GM21423 (cell line): Measurements from ENCODE around the gene BNIP1.

Source experiments
- ATAC-seq: cut with Tn5 transposase; IDR thresholded peaks from one replicate; pipeline ENCODE4 v1.9.1; 2021; ENCODE audit warnings: mild to moderate bottlenecking, moderate library complexity; ENCODE audit not compliant: unreplicated experiment

BNIP1 gene

GRCh38 chr5:173208296-173208695 lies 64.0 kb downstream of the BNIP1 start:
- ATAC-seq: no peak

DNA sequence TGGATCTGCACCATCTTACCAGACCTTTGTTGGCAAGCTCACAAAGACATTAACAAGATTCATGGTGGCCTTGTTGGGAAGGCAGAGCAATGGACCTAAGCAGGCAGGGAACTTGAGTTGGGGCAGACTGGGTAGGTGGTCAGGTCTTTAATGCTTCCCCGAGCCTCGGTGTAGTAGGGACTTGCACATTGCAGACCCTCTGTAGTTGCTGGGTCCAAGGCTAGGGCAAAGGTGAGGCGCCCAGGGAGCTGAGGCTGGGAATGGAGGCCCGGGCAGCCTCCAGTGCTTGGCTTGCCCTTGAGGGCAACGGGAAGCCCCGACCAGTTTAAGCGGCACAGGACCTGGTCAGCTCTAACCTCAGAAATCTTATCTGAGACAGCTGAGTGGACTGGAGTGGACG lies 66.5 kb downstream of the BNIP1 start:
- ATAC-seq: no peak

DNA sequence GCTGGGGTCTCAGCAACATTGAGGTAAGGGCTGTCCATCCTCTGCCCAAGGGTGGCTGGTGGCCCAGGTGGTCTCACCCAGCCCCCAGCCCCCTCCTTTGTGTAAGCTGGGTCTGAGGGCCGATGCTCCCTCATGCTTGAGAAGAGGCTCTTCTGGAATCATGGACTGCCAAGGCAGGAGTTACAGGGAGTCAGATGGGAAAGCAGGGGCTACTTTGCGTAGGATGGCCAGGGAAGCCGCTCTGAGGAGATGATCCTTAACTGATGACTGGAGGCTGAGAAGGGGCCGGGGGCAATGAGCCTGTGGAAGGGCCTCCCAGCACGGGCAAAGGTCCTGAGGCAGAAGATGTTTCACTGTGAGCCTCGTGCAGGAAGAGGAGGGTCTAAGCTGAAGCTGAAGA lies 67.0 kb downstream of the BNIP1 start:
- ATAC-seq: no peak

DNA sequence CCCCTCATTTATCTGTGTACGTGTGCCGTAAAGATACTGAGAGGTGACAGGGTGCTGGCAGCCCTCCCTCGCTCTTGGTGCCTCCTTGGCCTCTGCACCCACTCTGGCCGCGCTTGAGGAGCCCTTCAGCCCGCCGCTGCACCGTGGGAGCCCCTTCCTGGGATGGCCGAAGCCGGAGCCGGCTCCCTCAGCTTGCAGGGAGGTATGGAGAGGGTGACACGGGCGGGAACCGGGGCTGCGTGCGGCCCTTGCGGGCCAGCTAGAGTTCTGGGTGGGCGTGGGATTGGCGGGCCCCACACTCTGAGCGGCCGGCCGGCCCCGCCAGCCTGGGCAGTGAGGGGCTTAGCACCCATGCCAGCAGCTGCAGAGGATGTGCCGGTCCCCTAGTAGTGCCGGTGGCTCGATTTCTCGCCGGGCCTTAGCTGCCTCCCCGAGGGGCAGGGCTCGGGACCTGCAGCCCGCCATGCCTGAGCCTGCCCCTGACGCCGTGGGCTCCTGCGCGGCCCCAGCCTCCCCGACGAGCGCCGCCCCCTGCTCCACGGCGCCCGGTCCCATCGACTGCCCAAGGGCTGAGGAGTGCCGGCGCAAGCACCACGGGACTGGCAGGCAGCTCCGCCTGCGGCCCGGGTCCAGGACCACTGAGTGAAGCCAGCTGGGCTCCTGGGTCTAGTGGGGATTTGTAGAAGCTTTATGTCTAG lies 69.1 kb downstream of the BNIP1 start:
- no peak for ATAC-seq
